Neural crest cell (in vitro differentiated cells): Measurements from ENCODE around the gene ELAC1. TPM values are rescaled to one million over a fixed set of nuclear protein-coding genes. Genes with fewer than 3 reads are reported as not detected.

Source experiments
- DNase-seq: peaks from one replicate; pipeline ENCODE4 v3.0.0; 2021; ENCODE audit warnings: low read depth, mixed read lengths, low spot score
- H3K27ac Mint-ChIP-seq: one replicate; pipeline ENCODE4 v1.8.0; 2021; ENCODE audit warnings: mild to moderate bottlenecking, mixed read lengths; ENCODE audit not compliant: unreplicated experiment
- H3K27me3 Mint-ChIP-seq: 2 replicates; pipeline ENCODE4 v1.8.0; 2021; ENCODE audit warnings: low read depth, mild to moderate bottlenecking, mixed read lengths
- H3K36me3 Mint-ChIP-seq: 2 replicates; pipeline ENCODE4 v1.8.0; 2021; ENCODE audit warnings: low read depth, mild to moderate bottlenecking, mixed read lengths
- H3K4me1 Mint-ChIP-seq: 2 replicates; pipeline ENCODE4 v1.8.0; 2021; ENCODE audit warnings: mixed read lengths
- H3K4me3 Mint-ChIP-seq: one replicate; pipeline ENCODE4 v1.8.0; 2021; ENCODE audit warnings: mild to moderate bottlenecking, mixed read lengths
- H3K9me3 Mint-ChIP-seq: 2 replicates; pipeline ENCODE4 v1.8.0; 2021; ENCODE audit warnings: mixed read lengths
- CTCF ChIP-seq: fragments of 200-600 bp; sonication (generic); conservative IDR thresholded peaks from 2 replicates; pipeline ENCODE4 v1.5.0; 2021; ENCODE audit warnings: antibody characterized with exemption, mild to moderate bottlenecking
- total RNA-seq: library from RNA; stranded (reverse); gene quantifications from 2 replicates; pipeline ENCODE4 v1.2.1, GENCODE V29; 2021

ELAC1 gene
- total RNA-seq, 1 donor from 2014 or later, result 15.0 TPM

GRCh38 chr18:50973367-50974126 is 5.7 kb downstream of the ELAC1 start:
- Mint-ChIP-seq H3K9me3 (peaks cover 12% of the 10 kb centered on the region), H3K27me3 (no peaks in the 10 kb centered on the region), H3K4me3 (no peak overlapping the region), H3K4me1 (peaks cover 15% of the 10 kb centered on the region), H3K27ac (no peak overlapping the region), H3K36me3 (peaks cover 41% of the 10 kb centered on the region)
- no peak for DNase-seq
- TF ChIP-seq CTCF, result no peak

GRCh38 chr18:50977037-50977760 is 9.4 kb downstream of the ELAC1 start:
- Mint-ChIP-seq H3K9me3 (peaks cover 13% of the 10 kb centered on the region), H3K27me3 (no peaks in the 10 kb centered on the region), H3K4me3 (no peak overlapping the region), H3K36me3 (peaks cover 52% of the 10 kb centered on the region), H3K27ac (no peak overlapping the region), H3K4me1 (no peaks in the 10 kb centered on the region)
- DNase-seq, result no peak
- TF ChIP-seq CTCF, result no peak

- no peaks in the 10 kb centered on the region for H3K4me1 Mint-ChIP-seq
- H3K27me3 Mint-ChIP-seq, result no peaks in the 10 kb centered on the region
- DNase-seq, result no peak
- no peak overlapping the region for H3K27ac Mint-ChIP-seq
- peaks cover 5% of the 10 kb centered on the region for H3K9me3 Mint-ChIP-seq
- TF ChIP-seq CTCF, result no peak
- H3K36me3 Mint-ChIP-seq, result peaks cover 46% of the 10 kb centered on the region
- H3K4me3 Mint-ChIP-seq, result no peak overlapping the region
These were observed 13.5 kb downstream of the ELAC1 start for GRCh38 chr18:50981381-50981780.

- Mint-ChIP-seq H3K27me3 (no peaks in the 10 kb centered on the region), H3K36me3 (peaks cover 37% of the 10 kb centered on the region), H3K27ac (no peak overlapping the region), H3K4me3 (no peak overlapping the region), H3K4me1 (no peaks in the 10 kb centered on the region), H3K9me3 (peaks cover 3% of the 10 kb centered on the region)
- TF ChIP-seq CTCF, result no peak
- DNase-seq, result no peak
These were observed 14.4 kb downstream of the ELAC1 start for GRCh38 chr18:50982086-50982801.

GRCh38 chr18:50982802-50983179 is 15.0 kb downstream of the ELAC1 start:
- no peak for DNase-seq
- Mint-ChIP-seq H3K4me1 (no peaks in the 10 kb centered on the region), H3K27ac (no peak overlapping the region), H3K4me3 (no peak overlapping the region), H3K36me3 (peaks cover 34% of the 10 kb centered on the region), H3K27me3 (no peaks in the 10 kb centered on the region), H3K9me3 (peaks cover 3% of the 10 kb centered on the region)
- no peak for TF ChIP-seq CTCF
